Dedifferentiated amniotic fluid mesenchymal stem cell (primary cell): Measurements from ENCODE around the gene RBM28.

Source experiments
- DNase-seq: peaks from one replicate; pipeline ENCODE4 v3.0.0-alpha.2; 2016; ENCODE audit errors: extremely low spot score

The RBM28 gene

GRCh38 chr7:128343554-128344430, at the start of gene RBM28:
Gene RBM28, minus strand, starts transcription at chr7:128343908. Its CDS starts 115 bp downstream, at chr7:128343793.
- DNase-seq, result peak; percentile 96

- DNase-seq, result no peak
These were observed 49.0 kb upstream of the RBM28 start for GRCh38 chr7:128392446-128393327.

GRCh38 chr7:128391805-128392204, 48.1 kb upstream of the RBM28 start:
- no peak for DNase-seq

GRCh38 chr7:128390871-128391565, 47.3 kb upstream of the RBM28 start:
- no peak for DNase-seq

- DNase-seq, result no peak
These were observed 46.1 kb upstream of the RBM28 start for GRCh38 chr7:128389618-128390329.

- DNase-seq, result no peak
These were observed 45.4 kb upstream of the RBM28 start for GRCh38 chr7:128389085-128389617.

GRCh38 chr7:128388145-128388485, 44.4 kb upstream of the RBM28 start:
- DNase-seq, result no peak

- DNase-seq, result peak; percentile 51
These were observed 43.8 kb upstream of the RBM28 start for GRCh38 chr7:128387216-128388144.

GRCh38 chr7:128385988-128386925, 42.5 kb upstream of the RBM28 start:
- no peak for DNase-seq

GRCh38 chr7:128384726-128385125, 41.0 kb upstream of the RBM28 start:
- no peak for DNase-seq

- no peak for DNase-seq
These were observed 40.1 kb upstream of the RBM28 start for GRCh38 chr7:128383776-128384175.

GRCh38 chr7:128381161-128381821, 37.6 kb upstream of the RBM28 start:
- DNase-seq, result no peak

GRCh38 chr7:128380483-128381106, 36.9 kb upstream of the RBM28 start:
- no peak for DNase-seq

- no peak for DNase-seq
These were observed 36.3 kb upstream of the RBM28 start for GRCh38 chr7:128379900-128380479.

- no peak for DNase-seq
These were observed 34.9 kb upstream of the RBM28 start for GRCh38 chr7:128378637-128379036.

- no peak for DNase-seq
These were observed 32.4 kb upstream of the RBM28 start for GRCh38 chr7:128376077-128376476.

- no peak for DNase-seq
These were observed 30.3 kb upstream of the RBM28 start for GRCh38 chr7:128374041-128374440.

GRCh38 chr7:128373606-128374005, 29.9 kb upstream of the RBM28 start:
- DNase-seq, result no peak
